Endothelial cell (in vitro differentiated cells): Measurements from ENCODE around the gene MYO10. TPM values are rescaled to one million over a fixed set of nuclear protein-coding genes. Genes with fewer than 3 reads are reported as not detected.

Source experiments
- DNase-seq: peaks from one replicate; pipeline ENCODE4 v3.0.0; 2021; ENCODE audit warnings: low spot score
- H3K27ac Mint-ChIP-seq: one replicate; pipeline ENCODE4 v1.8.0; 2021; ENCODE audit warnings: mixed read lengths, inconsistent platforms; ENCODE audit not compliant: unreplicated experiment
- H3K27me3 Mint-ChIP-seq: one replicate; pipeline ENCODE4 v1.8.0; 2021; ENCODE audit warnings: mild to moderate bottlenecking, moderate library complexity, mixed read lengths, inconsistent platforms; ENCODE audit not compliant: unreplicated experiment
- H3K36me3 Mint-ChIP-seq: one replicate; pipeline ENCODE4 v1.8.0; 2021; ENCODE audit warnings: mild to moderate bottlenecking, low read depth, mixed read lengths, inconsistent platforms; ENCODE audit not compliant: unreplicated experiment
- H3K4me1 Mint-ChIP-seq: one replicate; pipeline ENCODE4 v1.8.0; 2021; ENCODE audit warnings: mild to moderate bottlenecking, mixed read lengths, inconsistent platforms; ENCODE audit not compliant: unreplicated experiment
- H3K4me3 Mint-ChIP-seq: one replicate; pipeline ENCODE4 v1.8.0; 2021; ENCODE audit warnings: mild to moderate bottlenecking, mixed read lengths, inconsistent platforms; ENCODE audit not compliant: unreplicated experiment
- H3K9me3 Mint-ChIP-seq: one replicate; pipeline ENCODE4 v1.8.0; 2021; ENCODE audit warnings: mixed read lengths, inconsistent platforms; ENCODE audit not compliant: unreplicated experiment
- CTCF ChIP-seq: fragments of 200-600 bp; sonication (generic); IDR thresholded peaks from one replicate; pipeline ENCODE4 v1.5.0; 2021; ENCODE audit warnings: antibody characterized with exemption; ENCODE audit not compliant: unreplicated experiment
- total RNA-seq: library from RNA; stranded (reverse); fragmentation: NEBNext Ultra II Directional; extraction: Animal tissue kit (Norgen Biotek cat#: 25700); gene quantifications from one replicate; pipeline ENCODE4 v1.2.1, GENCODE V29; 2021; ENCODE audit not compliant: unreplicated experiment

The MYO10 gene
- total RNA-seq, 1 donor from 2014 or later, result 132 TPM

- H3K9me3 Mint-ChIP-seq, result no peaks in the 10 kb centered on the region
- peaks cover 4% of the 10 kb centered on the region for H3K36me3 Mint-ChIP-seq
- H3K27me3 Mint-ChIP-seq, result peaks cover 3% of the 10 kb centered on the region
- no peak overlapping the region for H3K4me3 Mint-ChIP-seq
- no peak for DNase-seq
- H3K27ac Mint-ChIP-seq, result no peak overlapping the region
- H3K4me1 Mint-ChIP-seq, result no peaks in the 10 kb centered on the region
- TF ChIP-seq CTCF, result no peak
Observed at GRCh38 chr5:16642867-16643266, 293.2 kb downstream of the MYO10 start.

- no peak for DNase-seq
- no peak overlapping the region for H3K27ac Mint-ChIP-seq
- no peaks in the 10 kb centered on the region for H3K4me1 Mint-ChIP-seq
- H3K9me3 Mint-ChIP-seq, result no peaks in the 10 kb centered on the region
- H3K4me3 Mint-ChIP-seq, result no peak overlapping the region
- peaks cover 6% of the 10 kb centered on the region for H3K36me3 Mint-ChIP-seq
- peaks cover 3% of the 10 kb centered on the region for H3K27me3 Mint-ChIP-seq
- TF ChIP-seq CTCF, result no peak
Observed at GRCh38 chr5:16639206-16639605, 296.9 kb downstream of the MYO10 start.

GRCh38 chr5:16628376-16628775, 307.7 kb downstream of the MYO10 start:
- Mint-ChIP-seq H3K9me3 (no peaks in the 10 kb centered on the region), H3K27ac (no peak overlapping the region), H3K27me3 (peaks cover 3% of the 10 kb centered on the region), H3K4me3 (no peak overlapping the region), H3K4me1 (peaks cover 2% of the 10 kb centered on the region), H3K36me3 (no peaks in the 10 kb centered on the region)
- TF ChIP-seq CTCF, result no peak
- no peak for DNase-seq

GRCh38 chr5:16626696-16627264, 309.3 kb downstream of the MYO10 start:
- H3K27ac Mint-ChIP-seq, result no peak overlapping the region
- no peaks in the 10 kb centered on the region for H3K9me3 Mint-ChIP-seq
- no peak overlapping the region for H3K4me3 Mint-ChIP-seq
- H3K4me1 Mint-ChIP-seq, result peaks cover 2% of the 10 kb centered on the region
- no peak for DNase-seq
- H3K36me3 Mint-ChIP-seq, result no peaks in the 10 kb centered on the region
- no peak for TF ChIP-seq CTCF
- H3K27me3 Mint-ChIP-seq, result peaks cover 1% of the 10 kb centered on the region

GRCh38 chr5:16625096-16625495, 311.0 kb downstream of the MYO10 start:
- H3K9me3 Mint-ChIP-seq, result no peaks in the 10 kb centered on the region

More at GRCh38 chr5:16625096-16625495, 311.0 kb downstream of the MYO10 start:
- no peak for TF ChIP-seq CTCF
- no peak for DNase-seq
- H3K27me3 Mint-ChIP-seq, result peaks cover 5% of the 10 kb centered on the region
- no peaks in the 10 kb centered on the region for H3K36me3 Mint-ChIP-seq
- H3K4me1 Mint-ChIP-seq, result peaks cover 2% of the 10 kb centered on the region
- no peak overlapping the region for H3K4me3 Mint-ChIP-seq
- H3K27ac Mint-ChIP-seq, result no peak overlapping the region
